B cell (primary cell): ENCODE results near the gene SYT17. TPM values are rescaled to one million over a fixed set of nuclear protein-coding genes. Genes with fewer than 3 reads are reported as not detected.

Experiments
- ATAC-seq: fragments of 200-7000 bp; cut with Tn5 transposase; one replicate; pipeline ENCODE4 v1.10.0; 2021; ENCODE audit warnings: low read depth, mild to moderate bottlenecking, moderate number of reproducible peaks, moderate library complexity
- CTCF ChIA-PET: fragments of 350-600 bp; sonication (Branson Sonifier 250); formaldehyde crosslinking; loops from one replicate; lab custom pipeline; 2021; ENCODE audit warnings: antibody characterized with exemption, inconsistent platforms; lab: Charles Lee
- POLR2A ChIA-PET: fragments of 350-600 bp; sonication (Branson Sonifier 250); formaldehyde crosslinking; loops from one replicate; lab custom pipeline; 2021; ENCODE audit warnings: antibody characterized with exemption; lab: Charles Lee
- DNase-seq: peaks from one replicate; pipeline ENCODE4 v3.0.0; 2013
- H2AFZ ChIP-seq: 2 replicates; pipeline ENCODE4 v1.6.1; 2012; ENCODE audit warnings: mild to moderate bottlenecking, low read depth, low read length; ENCODE audit not compliant: insufficient read depth, poor library complexity, severe bottlenecking
- H3K27ac ChIP-seq, 2 donors: 1 replicate in 1 of 2; 2 replicates in 1 of 2; pipeline ENCODE4 v1.5.1; 2012 to 2013; ENCODE audit warnings: low read length in 2 of 2, mild to moderate bottlenecking in 2 of 2, moderate library complexity in 1 of 2
- H3K27me3 ChIP-seq, 4 experiments: fragments of 200-600 bp in 1 of 4; sonication (generic) in 1 of 4; replicated peaks in 1 of 4; 1 replicate in 2 of 4; 2 replicates in 2 of 4; pipeline versions ENCODE4 v1.6.1 to v1.7.0; 2013 to 2016; ENCODE audit warnings: low read length in 3 of 4, mild to moderate bottlenecking in 2 of 4, mixed read lengths in 1 of 4, moderate library complexity in 1 of 4; ENCODE audit not compliant: insufficient read depth in 4 of 4, control insufficient read depth in 3 of 4; ENCODE audit errors: control extremely low read depth in 1 of 4
- H3K36me3 ChIP-seq, 2 experiments: replicated peaks in 1 of 2; 1 replicate in 1 of 2; 2 replicates in 1 of 2; pipeline versions ENCODE4 v1.6.1 to v1.7.1; 2013; ENCODE audit warnings: low read length in 1 of 2; ENCODE audit not compliant: insufficient read depth in 2 of 2, control insufficient read depth in 1 of 2; ENCODE audit errors: control extremely low read depth in 1 of 2, extremely low read depth in 1 of 2
- H3K4me1 ChIP-seq, 2 donors: fragments of 200-600 bp in 1 of 2; sonication (generic) in 1 of 2; 1 replicate in 1 of 2; 2 replicates in 1 of 2; pipeline versions ENCODE4 v1.5.1 to v1.6.1; 2013 to 2017; ENCODE audit warnings: low read length in 2 of 2; ENCODE audit not compliant: control insufficient read depth in 2 of 2, insufficient read depth in 2 of 2
- H3K4me2 ChIP-seq: replicated peaks from 2 replicates; pipeline ENCODE3; 2012; ENCODE audit warnings: mild to moderate bottlenecking, low read depth, low read length; ENCODE audit not compliant: poor library complexity, severe bottlenecking
- H3K4me3 ChIP-seq, 5 experiments: fragments of 200-600 bp in 1 of 5; sonication (generic) in 1 of 5; 1 replicate in 3 of 5; 2 replicates in 2 of 5; pipeline versions ENCODE4 v1.5.1 to v1.7.0; 2011 to 2016; ENCODE audit warnings: low read length in 4 of 5, mild to moderate bottlenecking in 4 of 5, low read depth in 2 of 5, control low read depth in 1 of 5, moderate library complexity in 1 of 5; ENCODE audit not compliant: insufficient read depth in 1 of 5; ENCODE audit errors: control extremely low read depth in 1 of 5, extremely low read depth in 1 of 5
- H3K79me2 ChIP-seq: fragments of 200-600 bp; sonication (generic); one replicate; pipeline ENCODE4 v1.6.0; 2016; ENCODE audit warnings: low read length; ENCODE audit not compliant: control insufficient read depth, insufficient read depth
- H3K9ac ChIP-seq: fragments of 200-600 bp; sonication (generic); 2 replicates; pipeline ENCODE4 v1.6.1; 2017; ENCODE audit warnings: mild to moderate bottlenecking, low read length, moderate library complexity
- H3K9me3 ChIP-seq, 3 donors: one replicate each; pipeline versions ENCODE4 v1.6.1 to v1.7.1; 2013; ENCODE audit warnings: low read length in 2 of 3; ENCODE audit not compliant: control insufficient read depth in 2 of 3, insufficient read depth in 1 of 3; ENCODE audit errors: control extremely low read depth in 1 of 3
- H4K20me1 ChIP-seq: 2 replicates; pipeline ENCODE4 v1.6.0; 2012; ENCODE audit warnings: mild to moderate bottlenecking, low read length; ENCODE audit not compliant: insufficient read depth, control insufficient read depth, poor library complexity, severe bottlenecking
- H3K27ac Mint-ChIP-seq: one replicate; pipeline ENCODE4 v1.8.0; 2021; ENCODE audit warnings: mixed read lengths
- H3K27me3 Mint-ChIP-seq: one replicate; pipeline ENCODE4 v1.8.0; 2021; ENCODE audit warnings: mixed read lengths
- H3K4me1 Mint-ChIP-seq: one replicate; pipeline ENCODE4 v1.8.0; 2021; ENCODE audit warnings: mixed read lengths
- H3K4me3 Mint-ChIP-seq: one replicate; pipeline ENCODE4 v1.8.0; 2021; ENCODE audit warnings: mixed read lengths
- H3K9me3 Mint-ChIP-seq: one replicate; pipeline ENCODE4 v1.8.0; 2022; ENCODE audit warnings: mixed read lengths; ENCODE audit not compliant: insufficient read depth
- EZH2 ChIP-seq: IDR thresholded peaks from 2 replicates; pipeline ENCODE4 v1.6.1; 2012; ENCODE audit warnings: borderline replicate concordance, low read depth, mild to moderate bottlenecking, moderate library complexity, low read length; ENCODE audit not compliant: insufficient read depth, poor library complexity, severe bottlenecking
- WGBS: methylation state at CpG from one replicate; pipeline ENCODE4 v1.1.5; 2013; ENCODE audit warnings: missing lambda C conversion rate; ENCODE audit not compliant: insufficient coverage; 5-methylcytosine and 5-hydroxymethylcytosine counted together
- intact Hi-C: fragments of 100-400 bp; cut with micrococcal nuclease; formaldehyde crosslinking; loops from one replicate; pipeline ENCODE4 v1.10.0; 2022
- polyA plus RNA-seq: library from polyadenylated mRNA; depleted of rRNA; stranded (reverse); fragments of >200 nt; gene quantifications from 2 replicates; pipeline ENCODE4 v1.2.3, GENCODE V29; 2012
- total RNA-seq, 2 donors: library from RNA; stranded (reverse); fragments of 120-200 nt in 1 of 2; gene quantifications; 1 replicate in 1 of 2; 2 replicates in 1 of 2; pipeline versions ENCODE4 v1.2.3 to v1.2.4, GENCODE V29; 2013 to 2022
- TF ChIP-seq, protein P1 (sequence below): fragments of 200-600 bp; IDR thresholded peaks from one replicate; pipeline ENCODE4 v1.8.0; 2022; ENCODE audit warnings: antibody characterized with exemption, mild to moderate bottlenecking

SYT17 gene
- total and polyA plus RNA-seq, 2 donors (not counting 1 experiment from before 2014, with no cell fraction given) = 24.9 to 27.7 TPM

GRCh38 chr16:19238406-19238805, 70.4 kb downstream of the SYT17 start:
- Mint-ChIP-seq H3K27me3 (no peaks in the 10 kb centered on the region), H3K4me1 (no peaks in the 10 kb centered on the region), H3K4me3 (no peak overlapping the region), H3K27ac (no peak overlapping the region), H3K9me3 (peaks cover 8% of the 10 kb centered on the region)
- DNase-seq (no peak), ATAC-seq (no peak)
- intact Hi-C loops = no loop called here
- no peak overlapping the region for H3K4me2 ChIP-seq
- H3K4me1 ChIP-seq = no peaks in the 10 kb centered on the region
- ChIA-PET CTCF (no interaction called here), POLR2A (interaction anchor here (0.6 kb wide), 1 partner anchor 31 kb away, joined by 3 read pairs; no protein-coding TSS in a partner anchor)
- no peaks in the 10 kb centered on the region for H3K79me2 ChIP-seq
- 93% methylated on average over 4 of the region's 4 CpGs for WGBS
- no peak overlapping the region for H3K9ac ChIP-seq
- no peaks in the 10 kb centered on the region for H3K27me3 ChIP-seq
- no peak for TF ChIP-seq EZH2
- TF ChIP-seq, protein P1, sequence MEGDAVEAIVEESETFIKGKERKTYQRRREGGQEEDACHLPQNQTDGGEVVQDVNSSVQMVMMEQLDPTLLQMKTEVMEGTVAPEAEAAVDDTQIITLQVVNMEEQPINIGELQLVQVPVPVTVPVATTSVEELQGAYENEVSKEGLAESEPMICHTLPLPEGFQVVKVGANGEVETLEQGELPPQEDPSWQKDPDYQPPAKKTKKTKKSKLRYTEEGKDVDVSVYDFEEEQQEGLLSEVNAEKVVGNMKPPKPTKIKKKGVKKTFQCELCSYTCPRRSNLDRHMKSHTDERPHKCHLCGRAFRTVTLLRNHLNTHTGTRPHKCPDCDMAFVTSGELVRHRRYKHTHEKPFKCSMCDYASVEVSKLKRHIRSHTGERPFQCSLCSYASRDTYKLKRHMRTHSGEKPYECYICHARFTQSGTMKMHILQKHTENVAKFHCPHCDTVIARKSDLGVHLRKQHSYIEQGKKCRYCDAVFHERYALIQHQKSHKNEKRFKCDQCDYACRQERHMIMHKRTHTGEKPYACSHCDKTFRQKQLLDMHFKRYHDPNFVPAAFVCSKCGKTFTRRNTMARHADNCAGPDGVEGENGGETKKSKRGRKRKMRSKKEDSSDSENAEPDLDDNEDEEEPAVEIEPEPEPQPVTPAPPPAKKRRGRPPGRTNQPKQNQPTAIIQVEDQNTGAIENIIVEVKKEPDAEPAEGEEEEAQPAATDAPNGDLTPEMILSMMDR = no peak
- H3K36me3 ChIP-seq = peaks cover 0 to 22% of the 10 kb centered on the region in 2 experiments
- H2AFZ ChIP-seq = no peak overlapping the region
- peaks cover 2 to 62% (median 34%) of the 10 kb centered on the region in 3 donors for H3K9me3 ChIP-seq
- H4K20me1 ChIP-seq = no peaks in the 10 kb centered on the region
- no peak overlapping the region for H3K4me3 ChIP-seq
- H3K27ac ChIP-seq = no peak overlapping the region

DNA sequence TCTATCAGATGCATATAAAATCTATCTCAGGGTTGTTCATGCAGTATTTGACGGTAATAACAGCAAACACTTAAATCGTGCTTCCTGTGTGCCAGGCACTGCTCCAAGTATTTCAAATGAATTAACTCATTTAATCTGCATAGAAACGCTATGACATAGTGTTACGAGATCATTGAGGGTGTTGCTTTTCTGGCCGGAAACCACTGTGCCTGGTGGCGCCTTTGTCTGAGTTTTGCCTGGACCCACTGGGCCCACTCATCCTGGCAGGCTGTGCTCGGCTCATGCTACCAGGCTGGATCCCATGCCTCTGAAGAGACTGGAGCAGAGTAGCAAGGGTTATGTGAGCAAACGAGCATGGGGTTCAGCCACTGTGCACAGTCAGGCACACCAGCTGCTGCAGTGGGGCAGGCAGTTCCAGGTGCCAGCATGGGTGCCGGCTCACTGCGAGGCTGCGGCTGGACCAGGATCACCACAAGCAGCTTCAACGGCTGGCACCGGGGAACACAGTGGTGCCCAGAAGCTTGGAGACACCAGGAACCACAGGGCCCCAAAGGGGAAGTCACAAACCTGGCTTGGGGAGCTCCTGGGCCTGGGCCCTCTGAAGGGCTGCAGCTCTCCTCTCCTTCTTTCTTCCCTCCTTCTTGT, 71.6 kb downstream of the SYT17 start:
- no peak for ATAC-seq
- CTCF ChIA-PET = no interaction called here
- WGBS = 93% methylated on average over 12 of the region's 13 CpGs

More for the DNA sequence above, 71.6 kb downstream of the SYT17 start:
- TF ChIP-seq EZH2 = no peak
- TF ChIP-seq, protein P1 = no peak
- no peak overlapping the region for H3K9ac ChIP-seq
- peaks cover 0 to 22% of the 10 kb centered on the region in 2 experiments for H3K36me3 ChIP-seq
- H3K27me3 Mint-ChIP-seq = no peaks in the 10 kb centered on the region
- H3K4me3 Mint-ChIP-seq = no peak overlapping the region
- no peaks in the 10 kb centered on the region for H3K27me3 ChIP-seq
- no peaks in the 10 kb centered on the region for H3K79me2 ChIP-seq
- no peak for DNase-seq
- H3K27ac Mint-ChIP-seq = no peak overlapping the region
- H3K27ac ChIP-seq = no peak overlapping the region
- no peaks in the 10 kb centered on the region for H3K4me1 ChIP-seq
- peaks cover 2 to 52% (median 32%) of the 10 kb centered on the region in 3 donors for H3K9me3 ChIP-seq
- no peak overlapping the region for H3K4me3 ChIP-seq
- intact Hi-C loops = no loop called here
- H3K4me1 Mint-ChIP-seq = no peaks in the 10 kb centered on the region
- POLR2A ChIA-PET = no interaction called here
- no peak overlapping the region for H3K4me2 ChIP-seq
- H3K9me3 Mint-ChIP-seq = peaks cover 6% of the 10 kb centered on the region
- no peaks in the 10 kb centered on the region for H4K20me1 ChIP-seq
- no peak overlapping the region for H2AFZ ChIP-seq
